HPDE6-E6E7 (cell line): ENCODE measurements around the gene FAM83C.

Experiments used
- DNase-seq: peaks from one replicate; pipeline ENCODE4 v3.0.0; 2011; ENCODE audit warnings: missing footprints; ENCODE audit errors: extremely low spot score

Gene FAM83C

GRCh38 chr20:35299780-35300179 is 7.6 kb upstream of the FAM83C start:
- no peak for DNase-seq

GRCh38 chr20:35298264-35298663 is 6.0 kb upstream of the FAM83C start:
- DNase-seq, result no peak

- DNase-seq, result no peak
Measured at GRCh38 chr20:35297740-35298139, 5.5 kb upstream of the FAM83C start.

- no peak for DNase-seq
Measured at GRCh38 chr20:35297155-35297554, 4.9 kb upstream of the FAM83C start.

- no peak for DNase-seq
Measured at GRCh38 chr20:35296101-35296554, 3.9 kb upstream of the FAM83C start.

- DNase-seq, result no peak
Measured at GRCh38 chr20:35295674-35296073, 3.4 kb upstream of the FAM83C start.

GRCh38 chr20:35295058-35295457 is 2.8 kb upstream of the FAM83C start:
- DNase-seq, result no peak

- DNase-seq, result no peak
Measured at GRCh38 chr20:35294293-35294685, 2.1 kb upstream of the FAM83C start.

GRCh38 chr20:35293303-35294292 is 1.4 kb upstream of the FAM83C start:
- DNase-seq, result no peak

GRCh38 chr20:35292504-35293285 is 470 bp upstream of the FAM83C start:
- no peak for DNase-seq

- no peak for DNase-seq
Measured at GRCh38 chr20:35290887-35291417, 1.3 kb downstream of the FAM83C start.

- no peak for DNase-seq
Measured at GRCh38 chr20:35290186-35290886, 1.9 kb downstream of the FAM83C start.

GRCh38 chr20:35288325-35289060 is 3.7 kb downstream of the FAM83C start:
- DNase-seq, result no peak

- no peak for DNase-seq
Measured at GRCh38 chr20:35287509-35288324, 4.5 kb downstream of the FAM83C start.

- no peak for DNase-seq
Measured at GRCh38 chr20:35286899-35287508, 5.2 kb downstream of the FAM83C start.

- no peak for DNase-seq
Measured at GRCh38 chr20:35286077-35286898, 5.9 kb downstream of the FAM83C start.

GRCh38 chr20:35285806-35286076 is 6.5 kb downstream of the FAM83C start:
- DNase-seq, result no peak

- no peak for DNase-seq
Measured at GRCh38 chr20:35284992-35285805, 7.0 kb downstream of the FAM83C start.
